Measurements from ENCODE around the gene TXNRD2. TPM values are rescaled to one million over a fixed set of nuclear protein-coding genes. Genes with fewer than 3 reads are reported as not detected.
"Not testable (repeated sequence)": the region's sequence is repeated elsewhere in the genome, so short reads cannot be mapped to it uniquely, and the experiment has no call there.

Gene TXNRD2
- total RNA-seq, 1 donor from 2014 or later: 63.5 TPM

DNA sequence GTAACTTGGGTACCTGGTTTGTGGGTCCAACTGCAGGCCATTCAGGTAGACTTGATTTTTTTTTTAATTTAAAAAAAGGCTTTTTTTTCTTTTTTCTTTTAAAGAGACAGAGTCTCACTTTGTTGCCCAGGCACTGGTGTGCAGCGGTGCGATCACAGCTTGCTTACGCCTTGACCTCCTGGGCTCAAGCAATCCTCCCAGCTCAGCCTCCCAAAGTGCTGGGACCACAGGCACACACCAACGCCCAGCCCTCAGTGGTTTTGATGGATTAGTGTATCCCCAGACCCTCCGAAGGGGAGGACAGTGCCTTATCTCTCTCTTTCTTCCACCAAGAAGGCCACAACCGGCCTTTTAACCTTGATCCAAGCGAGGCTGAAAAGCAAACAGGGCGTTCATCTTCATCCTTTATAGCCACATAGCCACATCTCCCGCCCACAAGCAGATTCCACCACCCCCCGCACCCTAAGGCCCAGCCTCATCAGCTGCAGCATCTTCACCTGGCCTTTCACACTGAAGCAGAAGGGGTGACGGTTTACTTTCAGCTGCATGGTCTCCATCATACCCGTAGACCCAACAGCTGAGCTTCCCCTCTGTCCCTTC is 17.6 kb downstream of the TXNRD2 start:
- DNase-seq (ENCODE audit: low read depth in 2 of 2): no peak

DNA sequence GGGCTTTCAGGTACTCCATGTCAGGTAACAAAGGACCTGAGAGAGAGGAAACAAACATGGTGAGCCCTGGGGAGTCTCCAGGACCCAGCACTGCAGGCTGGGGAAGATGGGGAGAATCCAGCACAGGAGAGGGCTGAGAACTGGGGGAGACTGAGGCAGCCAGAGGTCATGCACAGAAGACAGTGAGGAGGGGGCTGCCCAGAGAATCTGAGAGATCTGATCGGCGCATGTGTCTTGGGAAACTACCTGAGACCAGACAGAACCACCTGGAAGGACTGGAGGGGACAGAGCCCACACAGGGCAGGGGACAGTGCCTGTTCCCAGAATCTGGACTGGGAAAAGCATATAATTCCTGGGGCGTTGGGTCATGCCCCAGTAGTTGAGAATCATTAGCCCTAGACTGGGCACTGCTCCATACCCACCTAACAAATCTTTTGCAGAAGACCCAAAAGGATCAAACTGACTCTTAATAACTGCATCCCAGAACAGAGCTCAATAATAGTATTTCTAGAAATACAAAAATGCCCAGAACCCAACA is 20.0 kb downstream of the TXNRD2 start:
- DNase-seq (ENCODE audit: low read depth in 2 of 2): no peak

DNA sequence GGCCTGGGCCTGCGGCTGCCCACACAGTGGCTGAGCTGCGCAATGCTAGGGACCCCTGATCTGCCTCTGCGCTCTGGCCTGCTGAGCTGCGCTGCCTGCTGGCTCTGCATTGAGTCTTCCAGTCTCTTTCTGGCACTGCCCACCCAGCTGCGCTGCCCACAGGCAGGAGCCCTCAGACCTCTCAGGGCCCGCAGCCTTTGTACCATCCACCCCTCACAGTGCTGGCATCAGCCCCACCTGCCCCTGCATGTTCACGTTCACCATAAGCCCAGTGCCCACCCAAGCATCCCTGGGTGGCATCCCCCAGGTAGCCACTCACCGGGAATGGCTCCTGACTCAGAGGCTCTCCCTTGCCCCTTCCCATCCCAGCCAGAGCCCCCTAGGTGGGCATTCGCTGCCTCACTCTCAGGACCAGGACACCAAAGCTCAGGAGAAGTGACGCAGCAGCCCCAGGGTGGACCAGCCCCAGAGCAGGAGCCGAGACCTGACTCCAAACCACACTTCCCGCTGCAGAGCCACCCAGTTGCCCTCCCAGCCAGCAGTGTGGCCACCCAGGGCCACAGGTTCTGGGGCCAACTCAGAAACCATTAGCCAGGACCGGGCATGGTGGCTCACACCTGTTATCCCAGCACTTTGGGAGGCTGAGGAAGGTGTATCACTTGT is 21.8 kb downstream of the TXNRD2 start:
- DNase-seq (ENCODE audit: low read depth in 2 of 2): no peak

DNA sequence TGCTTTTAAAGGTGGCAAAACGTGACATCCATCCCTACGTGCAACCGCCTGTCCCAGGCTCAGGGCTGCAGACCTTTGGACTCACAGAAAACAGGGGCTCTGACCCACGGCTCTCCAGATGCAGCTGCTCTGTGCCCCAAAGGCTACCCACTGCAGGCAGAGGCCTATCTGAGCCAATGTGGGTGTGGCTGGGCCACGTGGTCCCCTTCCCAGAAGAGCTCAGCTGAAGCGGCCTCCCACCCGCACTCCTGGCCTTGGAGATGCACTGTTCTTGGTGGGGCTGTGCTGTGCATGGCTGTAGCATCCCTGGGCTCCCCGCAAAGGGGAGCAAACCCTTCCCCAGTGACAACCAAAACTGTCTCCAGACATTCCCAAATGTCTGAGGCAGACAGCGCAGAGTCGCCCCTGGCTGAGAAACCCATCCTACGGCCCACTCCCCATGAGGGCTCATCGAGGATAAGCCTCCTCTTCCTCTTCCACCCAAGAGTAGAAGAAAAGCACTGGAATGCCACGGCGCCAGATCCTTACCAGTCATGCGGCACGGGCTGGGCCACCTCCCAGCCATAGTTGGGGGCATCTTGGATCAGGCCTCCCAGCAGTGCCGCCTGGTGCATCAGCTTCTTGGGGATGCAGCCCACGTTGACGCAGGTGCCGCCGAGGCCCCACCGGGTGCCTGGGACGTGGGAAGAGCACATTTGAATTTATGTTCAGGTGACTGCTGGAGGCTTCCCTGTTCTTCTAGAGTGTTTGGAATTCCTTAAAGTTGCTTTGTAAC is 23.1 kb downstream of the TXNRD2 start:
- no peak for DNase-seq (ENCODE audit: low read depth in 2 of 2)

DNA sequence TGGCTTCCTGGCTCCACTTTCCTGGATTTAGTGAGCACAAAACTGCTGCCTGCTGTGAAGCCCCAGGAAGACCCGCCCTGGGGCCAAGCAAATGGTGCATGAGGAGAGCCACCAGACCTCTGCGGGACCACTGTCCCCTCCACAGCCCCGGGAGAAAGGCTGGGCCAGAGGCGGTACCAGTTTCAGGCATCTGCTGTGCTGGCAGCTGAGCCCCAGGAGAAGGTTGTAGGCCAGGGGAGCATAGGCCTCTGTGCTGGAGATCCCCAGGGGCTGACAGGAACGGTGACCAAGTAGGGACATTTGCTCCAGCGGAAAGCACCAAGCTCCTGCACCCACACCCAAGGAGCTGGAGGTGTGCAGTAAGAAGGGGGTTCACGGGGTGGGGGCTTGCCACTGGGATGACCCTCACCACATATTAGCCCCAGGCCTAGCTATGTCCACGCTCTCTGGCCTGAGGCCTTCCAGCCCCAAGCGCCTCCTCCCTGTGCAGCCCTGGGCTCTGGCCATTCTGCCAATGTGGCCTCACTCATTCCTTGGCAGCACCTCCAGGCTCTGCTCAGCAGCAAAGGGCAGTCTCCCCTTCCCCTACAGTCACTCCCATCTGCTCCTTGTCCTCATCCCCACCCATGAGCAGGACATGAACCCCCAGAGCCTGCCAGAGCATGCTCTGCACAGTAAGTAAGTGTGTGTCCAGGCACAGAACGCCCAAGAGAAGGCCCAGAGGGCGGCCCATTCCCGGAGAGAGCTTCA is 24.1 kb downstream of the TXNRD2 start:
- no peak for DNase-seq (ENCODE audit: low read depth in 2 of 2)

DNA sequence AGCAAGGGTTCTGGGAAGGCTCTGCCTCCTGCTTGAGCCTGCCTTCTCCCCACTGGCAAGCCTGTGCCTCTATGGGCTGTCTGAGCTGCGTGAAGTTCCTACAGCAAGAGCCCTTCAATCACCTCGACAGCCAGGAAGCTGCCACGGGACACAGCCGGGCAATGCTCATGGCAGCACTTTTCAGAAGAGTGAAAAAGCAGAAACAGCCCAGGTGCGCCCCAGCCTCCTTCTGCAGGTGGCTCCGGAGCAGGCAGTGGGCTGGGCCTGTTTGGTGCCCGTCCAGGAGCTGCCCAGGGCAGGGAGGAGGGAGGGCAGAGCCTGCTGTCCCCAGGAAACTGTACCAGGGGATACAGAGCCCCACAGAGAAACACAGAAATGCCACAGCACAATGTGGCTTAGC is 24.7 kb downstream of the TXNRD2 start:
- no peak for DNase-seq (ENCODE audit: low read depth in 2 of 2)

DNA sequence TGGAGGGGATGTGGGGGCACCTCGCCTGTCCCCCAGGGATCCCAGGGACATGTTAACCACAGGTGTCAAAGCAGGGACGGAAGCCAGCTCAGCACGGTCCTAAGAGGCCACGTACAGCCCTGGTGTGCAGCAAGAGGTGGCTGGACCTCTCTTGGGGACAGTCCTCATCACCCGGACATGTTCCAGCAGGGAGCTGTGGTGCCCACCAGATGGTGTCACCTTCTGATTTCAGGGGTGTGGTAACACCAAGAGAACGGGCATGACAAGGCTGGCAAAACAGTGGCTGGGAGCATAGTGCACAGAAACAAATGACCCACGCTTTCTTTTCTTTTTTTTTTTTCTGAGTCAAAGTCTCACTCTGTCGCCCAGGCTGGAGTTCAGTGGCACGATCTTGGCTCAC is 25.6 kb downstream of the TXNRD2 start:
- no peak for DNase-seq (ENCODE audit: low read depth in 2 of 2)

DNA sequence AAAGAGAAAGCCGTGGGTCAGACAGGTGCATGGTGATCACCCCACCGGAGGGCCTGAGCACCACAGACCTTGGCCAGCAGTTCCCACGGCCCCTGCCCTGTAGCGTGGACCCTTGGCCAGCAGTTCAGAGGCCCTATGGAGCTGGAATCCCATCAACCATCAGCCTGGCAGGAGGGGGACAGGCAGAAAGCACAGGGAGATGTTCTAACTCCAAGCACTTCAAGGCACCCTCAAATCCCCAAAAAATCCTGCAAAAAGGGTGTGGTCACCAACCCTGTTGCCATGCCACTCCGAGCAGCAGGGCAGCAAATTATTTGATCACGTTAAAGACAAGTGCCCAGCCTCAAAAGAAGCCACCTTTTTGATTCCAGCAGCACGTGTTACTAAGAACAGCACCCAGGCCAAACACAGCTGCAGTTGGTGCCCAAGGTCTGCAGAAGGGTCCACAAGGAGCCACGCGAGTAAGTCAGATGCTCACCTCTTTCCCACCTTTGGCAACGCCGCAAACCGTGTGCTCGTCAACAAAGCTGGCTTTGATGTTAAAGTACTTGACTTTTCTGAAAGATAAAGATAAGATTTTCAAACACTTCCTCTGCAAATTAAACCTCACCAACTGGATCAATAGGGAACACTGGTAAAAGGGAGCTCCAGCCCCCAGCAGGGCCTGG is 26.2 kb downstream of the TXNRD2 start:
- DNase-seq (ENCODE audit: low read depth in 2 of 2): no peak

DNA sequence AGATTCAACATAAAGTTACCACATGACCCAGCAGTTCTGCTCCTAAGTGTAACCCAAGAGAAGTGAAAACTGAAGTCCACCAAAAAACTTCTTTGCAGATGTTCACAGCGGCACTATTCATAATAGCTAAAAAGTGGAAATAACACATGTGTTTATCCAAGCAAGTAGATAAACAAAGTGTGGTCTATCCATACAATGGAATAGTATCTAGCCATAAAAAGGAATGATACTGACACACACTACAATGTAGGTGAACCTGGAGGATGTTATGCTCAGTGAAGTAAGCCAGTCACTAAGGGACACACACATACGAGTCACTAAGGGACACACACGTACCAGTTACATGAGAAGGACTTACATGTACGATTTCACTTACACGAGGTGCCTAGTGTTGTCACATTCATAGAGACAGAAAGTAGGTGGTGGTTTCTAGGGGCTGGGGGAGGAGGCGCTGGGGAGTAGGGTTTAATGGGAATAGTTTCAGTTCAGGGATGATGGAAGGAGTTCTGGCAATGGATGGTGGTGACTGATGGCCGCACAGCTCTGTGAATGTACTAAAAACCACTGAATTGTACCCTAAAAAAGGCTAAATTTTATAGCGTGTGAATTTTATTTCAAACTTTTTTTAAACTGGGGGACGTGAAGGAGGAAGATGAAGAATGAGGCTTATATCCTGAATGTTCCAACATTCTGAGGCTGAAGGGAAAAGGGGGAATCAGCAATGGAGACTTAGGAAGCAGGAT is 27.2 kb downstream of the TXNRD2 start:
- no peak for DNase-seq (ENCODE audit: low read depth in 2 of 2)

DNA sequence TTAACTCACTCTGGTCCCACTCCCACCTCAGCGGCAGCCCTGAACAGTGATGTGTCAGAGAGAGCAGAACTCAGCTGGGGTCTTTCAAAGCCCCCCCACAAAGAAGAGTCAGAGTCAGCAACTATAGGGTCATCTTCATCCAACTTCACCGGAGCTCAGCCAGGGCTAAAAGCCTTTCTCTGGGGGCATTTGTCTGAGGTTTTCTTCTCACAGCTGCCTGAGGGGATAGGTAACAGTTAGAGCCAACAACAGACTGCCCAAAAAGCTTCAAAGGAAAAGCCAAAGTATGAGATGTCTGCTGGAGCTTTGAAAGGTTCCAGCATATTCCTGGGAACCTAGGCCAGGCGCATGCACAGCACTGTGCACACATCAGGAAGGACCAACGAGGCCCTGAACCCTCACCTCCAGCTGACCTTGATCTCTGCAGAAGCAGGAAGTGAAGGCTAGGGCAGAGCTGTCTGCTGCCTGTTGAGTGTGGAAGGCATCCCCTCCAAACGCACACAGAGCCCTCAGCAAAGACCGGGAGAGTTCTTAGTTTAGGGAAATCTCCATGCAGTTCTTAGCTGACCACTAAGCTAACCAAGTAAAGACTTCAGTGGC is 28.2 kb downstream of the TXNRD2 start:
- no peak for DNase-seq (ENCODE audit: low read depth in 2 of 2)

DNA sequence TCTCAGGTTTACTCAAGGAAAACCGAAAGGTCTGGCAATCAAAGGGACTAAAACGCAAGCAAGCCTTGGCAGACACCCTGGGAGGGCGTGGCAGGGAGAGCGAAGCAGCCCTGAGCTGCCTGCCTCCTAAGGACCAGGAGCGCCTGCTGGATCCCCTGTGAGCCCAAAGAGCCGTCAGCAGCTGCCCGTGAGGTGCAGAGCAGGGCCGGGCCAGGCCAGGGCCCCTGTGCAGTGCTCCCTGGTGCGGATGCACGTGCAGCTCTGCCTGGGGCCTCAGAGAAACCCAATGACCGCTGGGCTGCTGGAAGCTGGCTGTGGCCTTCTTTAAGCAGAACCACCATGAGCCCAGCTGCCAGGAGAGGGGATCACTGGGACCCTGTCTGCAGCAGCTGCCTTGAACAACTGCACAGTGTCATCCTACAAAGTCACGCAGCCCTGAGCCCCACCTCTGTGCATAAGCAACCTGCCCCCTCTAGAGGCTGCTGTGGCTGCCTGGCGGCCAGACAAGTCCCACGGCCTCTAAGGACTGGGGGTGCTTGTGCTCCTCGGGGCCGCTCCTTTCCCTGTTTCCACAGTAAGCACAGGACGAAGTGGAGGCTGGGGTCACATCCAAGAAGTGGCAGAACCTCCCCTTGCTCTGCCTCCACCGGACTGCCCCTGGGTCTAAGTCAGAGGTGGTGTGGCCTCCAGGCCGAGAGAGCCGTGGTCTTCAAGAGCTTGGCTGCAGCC is 29.2 kb downstream of the TXNRD2 start:
- DNase-seq (ENCODE audit: low read depth in 2 of 2): no peak

DNA sequence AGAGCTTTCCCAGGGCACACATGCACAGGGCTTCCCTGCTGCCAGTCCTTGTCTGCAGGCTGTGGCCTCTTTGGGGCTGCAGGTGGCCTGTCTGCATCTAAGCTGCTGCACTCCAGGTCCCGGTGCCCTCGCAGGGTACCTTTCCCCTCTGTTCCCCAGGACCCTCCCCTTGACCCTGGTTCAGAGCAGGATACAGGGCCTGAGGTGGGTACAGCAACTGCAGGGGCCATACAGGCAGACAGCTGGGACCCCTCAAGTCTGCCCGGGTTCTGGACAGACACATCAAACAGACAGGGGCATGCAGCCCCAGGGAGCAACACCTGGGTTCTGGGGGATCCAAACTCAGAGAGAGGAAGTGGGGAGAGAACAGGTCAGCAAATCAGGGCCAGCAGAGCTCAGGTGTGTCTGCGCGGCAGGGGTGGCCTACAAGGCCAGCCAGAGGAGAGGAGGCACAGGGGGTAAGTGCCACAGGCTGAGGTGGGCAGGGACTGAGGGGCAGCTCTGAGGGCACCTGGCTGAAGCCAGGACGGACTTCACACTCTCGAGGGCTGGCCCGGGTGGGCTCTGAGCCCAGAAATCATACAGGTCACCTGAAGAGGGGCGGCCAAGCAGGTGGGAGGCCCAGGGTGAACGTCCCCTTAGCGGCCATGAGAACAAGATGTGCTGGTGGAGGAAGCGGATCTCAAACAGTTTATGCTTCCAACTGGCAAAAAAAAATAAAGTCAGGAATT is 29.9 kb downstream of the TXNRD2 start:
- DNase-seq (ENCODE audit: low read depth in 2 of 2): no peak

DNA sequence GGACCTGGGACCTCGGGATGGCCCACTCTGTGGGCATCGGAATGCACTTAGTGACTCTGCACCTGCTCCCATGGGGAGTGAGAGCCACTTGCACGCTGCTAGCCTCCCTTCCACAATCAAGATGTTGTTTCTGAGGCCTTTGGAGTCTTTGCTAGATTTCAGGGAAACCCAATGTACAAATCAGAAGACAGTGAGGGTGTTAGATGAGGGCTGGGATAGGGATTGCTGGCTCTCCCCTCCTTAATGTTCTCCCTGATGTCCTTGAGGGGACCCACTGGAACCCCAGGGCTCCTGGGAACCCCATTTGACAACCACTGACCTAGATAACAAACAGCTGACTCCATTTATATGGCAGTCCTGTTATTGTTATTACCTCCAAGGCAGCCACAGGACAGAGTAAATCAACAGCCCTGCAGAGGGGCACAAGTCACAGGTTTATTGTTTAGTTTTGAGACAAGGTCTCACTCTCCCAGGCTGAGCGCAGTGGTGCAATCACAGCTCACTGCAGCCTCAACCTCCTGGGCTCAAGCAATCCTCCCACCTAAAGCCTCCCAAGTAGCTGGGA is 31.4 kb downstream of the TXNRD2 start:
- no peak for DNase-seq (ENCODE audit: low read depth in 2 of 2)

DNA sequence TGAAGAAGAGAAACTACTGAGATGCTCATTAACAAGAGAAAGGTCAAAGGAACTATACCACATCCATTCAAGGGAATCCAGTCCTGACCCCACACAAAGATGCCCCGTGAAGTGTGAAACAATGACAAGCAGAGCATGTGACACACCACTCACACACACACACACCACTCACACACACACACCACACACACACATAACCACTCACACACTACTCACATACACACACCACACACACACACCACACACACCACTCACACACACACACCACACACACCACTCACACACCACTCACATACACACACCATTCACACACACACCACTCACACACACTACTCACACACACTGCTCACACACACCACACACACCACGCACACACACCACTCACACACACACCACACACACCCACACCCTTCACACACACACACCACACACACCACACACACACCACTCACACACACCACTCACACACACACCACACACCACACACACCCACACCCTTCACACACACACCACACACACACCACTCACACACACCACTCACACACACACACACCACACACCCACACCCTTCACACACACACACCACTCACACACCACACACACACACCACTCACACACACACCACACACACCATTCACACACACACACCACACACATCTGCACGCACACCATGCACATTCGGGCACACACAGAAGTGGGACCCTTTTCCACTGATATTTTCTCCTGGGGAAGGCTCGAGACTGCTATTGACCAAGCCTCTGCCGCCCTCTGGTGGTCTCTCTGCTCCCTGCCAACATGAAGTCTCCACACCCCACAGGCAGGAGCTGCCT is 32.1 kb downstream of the TXNRD2 start:
- peak; percentile 82 to 91 for DNase-seq (ENCODE audit: low read depth in 2 of 2)

DNA sequence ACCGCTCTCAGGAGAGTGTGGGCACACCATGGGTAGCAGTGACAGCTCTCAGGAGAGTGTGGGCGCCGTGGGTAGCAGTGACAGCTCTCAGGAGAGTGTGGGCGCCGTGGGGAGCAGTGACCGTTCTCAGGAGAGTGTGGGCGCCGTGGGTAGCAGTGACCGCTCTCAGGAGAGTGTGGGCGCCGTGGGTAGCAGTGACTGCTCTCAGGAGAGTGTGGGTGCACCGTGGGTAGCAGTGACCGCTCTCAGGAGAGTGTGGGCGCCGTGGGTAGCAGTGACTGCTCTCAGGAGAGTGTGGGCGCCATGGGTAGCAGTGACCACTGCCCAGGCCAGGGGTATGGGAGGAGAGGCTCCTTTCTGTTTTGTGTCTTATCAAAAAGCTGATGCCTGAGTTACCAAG is 33.7 kb downstream of the TXNRD2 start:
- not testable (repeated sequence) for DNase-seq (ENCODE audit: low read depth in 2 of 2)

DNA sequence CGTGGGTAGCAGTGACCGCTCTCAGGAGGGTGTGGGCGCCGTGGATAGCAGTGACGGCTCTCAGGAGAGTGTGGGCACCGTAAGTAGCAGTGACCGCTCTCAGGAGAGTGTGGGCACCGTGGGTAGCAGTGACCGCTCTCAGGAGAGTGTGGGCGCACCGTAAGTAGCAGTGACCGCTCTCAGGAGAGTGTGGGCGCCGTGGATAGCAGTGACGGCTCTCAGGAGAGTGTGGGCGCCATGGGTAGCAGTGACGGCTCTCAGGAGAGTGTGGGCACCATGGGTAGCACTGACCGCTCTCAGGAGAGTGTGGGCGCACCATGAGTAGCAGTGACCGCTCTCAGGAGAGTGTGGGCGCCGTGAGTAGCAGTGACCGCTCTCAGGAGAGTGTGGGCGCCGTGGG is 34.8 kb downstream of the TXNRD2 start:
- not testable (repeated sequence) for DNase-seq (ENCODE audit: low read depth in 2 of 2)

Measured in lung microvascular endothelial cell (primary cell).